Neural cell (in vitro differentiated cells): ENCODE results near the gene SETMAR. TPM values are rescaled to one million over a fixed set of nuclear protein-coding genes. Genes with fewer than 3 reads are reported as not detected.

Source experiments
- H2AFZ ChIP-seq: fragments of 200-600, 300-800 bp; sonication (generic), shearing (Covaris generic); 2 replicates; pipeline ENCODE4 v1.6.0; 2014; ENCODE audit warnings: low read depth, mild to moderate bottlenecking, antibody characterized with exemption, low read length, moderate library complexity
- H3F3A ChIP-seq: fragments of 200-600 bp; shearing (Covaris generic); 2 replicates; pipeline ENCODE4 v1.6.1; 2016; ENCODE audit warnings: mild to moderate bottlenecking, moderate library complexity, mixed read lengths, antibody characterized with exemption, low read length; ENCODE audit not compliant: insufficient read depth, poor library complexity, severe bottlenecking
- H3K27ac ChIP-seq: fragments of 200-600, 300-800 bp; sonication (generic), shearing (Covaris generic); 2 replicates; pipeline ENCODE4 v1.5.1; 2014; ENCODE audit warnings: mild to moderate bottlenecking, low read length, moderate library complexity
- H3K27me3 ChIP-seq: fragments of 300-800, 200-600 bp; sonication (generic), shearing (Covaris generic); 2 replicates; pipeline ENCODE4 v1.6.0; 2014; ENCODE audit warnings: mild to moderate bottlenecking, low read depth, low read length, moderate library complexity; ENCODE audit not compliant: insufficient read depth
- H3K36me3 ChIP-seq: fragments of 300-800, 200-600 bp; sonication (generic), shearing (Covaris generic); 2 replicates; pipeline ENCODE4 v1.5.1; 2014; ENCODE audit warnings: mild to moderate bottlenecking, antibody characterized with exemption, low read length, moderate library complexity; ENCODE audit not compliant: insufficient read depth
- H3K4me2 ChIP-seq: fragments of 300-800, 200-600 bp; sonication (generic), shearing (Covaris generic); 2 replicates; pipeline ENCODE4 v1.6.0; 2014; ENCODE audit warnings: mild to moderate bottlenecking, low read length
- H3K4me3 ChIP-seq: fragments of 300-800, 200-600 bp; sonication (generic), shearing (Covaris generic); 2 replicates; pipeline ENCODE4 v1.5.1; 2014; ENCODE audit warnings: mild to moderate bottlenecking, low read length, moderate library complexity
- H3K79me2 ChIP-seq: fragments of 200-600 bp; shearing (Covaris generic); replicated peaks from 2 replicates; pipeline ENCODE4 v1.6.0; 2014; ENCODE audit warnings: mild to moderate bottlenecking, low read length, moderate library complexity; ENCODE audit not compliant: insufficient read depth
- H3K9ac ChIP-seq: fragments of 300-800, 200-600 bp; sonication (generic), shearing (Covaris generic); 2 replicates; pipeline ENCODE4 v1.6.1; 2016; ENCODE audit warnings: mild to moderate bottlenecking, low read length, mixed read lengths
- H3K9me2 ChIP-seq: fragments of 200-600 bp; shearing (Covaris generic); 2 replicates; pipeline ENCODE4 v1.6.1; 2016; ENCODE audit warnings: mild to moderate bottlenecking, low read length, mixed read lengths; ENCODE audit not compliant: insufficient read depth
- H3K9me3 ChIP-seq: fragments of 200-600, 300-800 bp; sonication (generic), shearing (Covaris generic); 2 replicates; pipeline ENCODE4 v1.6.1; 2016; ENCODE audit warnings: mild to moderate bottlenecking, mixed run types, low read length, moderate library complexity, mixed read lengths
- H4K20me1 ChIP-seq: fragments of 200-600 bp; shearing (Covaris generic); 2 replicates; pipeline ENCODE4 v1.6.1; 2016; ENCODE audit warnings: mild to moderate bottlenecking, mixed run types; ENCODE audit not compliant: insufficient read depth
- CTCF ChIP-seq: fragments of 450-650 bp; IDR thresholded peaks from 2 replicates; pipeline ENCODE4 v1.5.1; 2014; ENCODE audit warnings: antibody characterized with exemption, mild to moderate bottlenecking, moderate library complexity; ENCODE audit not compliant: poor library complexity, severe bottlenecking
- EP300 ChIP-seq: fragments of 450-650 bp; conservative IDR thresholded peaks from 2 replicates; pipeline ENCODE4 v1.6.1; 2014; ENCODE audit warnings: antibody characterized with exemption, mild to moderate bottlenecking, moderate library complexity; ENCODE audit not compliant: poor library complexity, severe bottlenecking
- EZH2 ChIP-seq: fragments of 200-600, 300-800 bp; shearing (Covaris generic), sonication (generic); IDR thresholded peaks from 2 replicates; pipeline ENCODE4 v1.6.1; 2014; ENCODE audit warnings: antibody characterized with exemption, low read length, borderline replicate concordance, mild to moderate bottlenecking; ENCODE audit not compliant: insufficient read depth, poor library complexity, severe bottlenecking
- MXI1 ChIP-seq: fragments of 450-650 bp; conservative IDR thresholded peaks from 2 replicates; pipeline ENCODE4 v1.6.1; 2014; ENCODE audit warnings: antibody characterized with exemption, mild to moderate bottlenecking; ENCODE audit not compliant: poor library complexity, severe bottlenecking
- POLR2AphosphoS5 ChIP-seq: IDR thresholded peaks from 2 replicates; pipeline ENCODE4 v1.6.1; 2012
- RAD21 ChIP-seq: fragments of 450-650 bp; conservative IDR thresholded peaks from 2 replicates; pipeline ENCODE4 v1.6.1; 2014; ENCODE audit warnings: antibody characterized with exemption, mild to moderate bottlenecking, moderate library complexity
- REST ChIP-seq: IDR thresholded peaks from 2 replicates; pipeline ENCODE4 v1.6.1; 2012; ENCODE audit warnings: borderline replicate concordance
- SMC3 ChIP-seq: fragments of 450-650 bp; conservative IDR thresholded peaks from 2 replicates; pipeline ENCODE4 v1.6.1; 2014; ENCODE audit warnings: antibody characterized with exemption, mild to moderate bottlenecking, moderate library complexity; ENCODE audit not compliant: poor library complexity
- TAF1 ChIP-seq: IDR thresholded peaks from 2 replicates; pipeline ENCODE4 v1.6.1; 2012; ENCODE audit warnings: low read depth
- polyA plus RNA-seq: library from polyadenylated mRNA; depleted of rRNA; stranded (reverse); fragments of >200 nt; gene quantifications from 2 replicates; pipeline ENCODE4 v1.2.3, GENCODE V29; 2014

SETMAR gene
- polyA plus RNA-seq, 1 donor from 2014 or later: 41.3 TPM

- no peak overlapping the region for H3K27ac ChIP-seq
- no peaks in the 10 kb centered on the region for H3F3A ChIP-seq
- TF ChIP-seq POLR2AphosphoS5 (no peak), RAD21 (no peak), SMC3 (no peak), REST (no peak), EP300 (no peak), TAF1 (no peak), CTCF (no peak), EZH2 (no peak), MXI1 (no peak)
Observed at GRCh38 chr3:4341336-4341675, 38.1 kb downstream of the SETMAR start.

GRCh38 chr3:4343258-4343657 lies 40.1 kb downstream of the SETMAR start:
- Histone ChIP-seq H3K27me3 (no peaks in the 10 kb centered on the region), H3K9ac (no peak overlapping the region), H2AFZ (no peak overlapping the region), H3K79me2 (no peaks in the 10 kb centered on the region), H3K4me3 (no peak overlapping the region), H3F3A (no peaks in the 10 kb centered on the region), H4K20me1 (no peaks in the 10 kb centered on the region), H3K4me2 (no peak overlapping the region), H3K9me3 (no peaks in the 10 kb centered on the region), H3K36me3 (no peaks in the 10 kb centered on the region), H3K9me2 (no peaks in the 10 kb centered on the region), H3K27ac (no peak overlapping the region)
- no peak for TF ChIP-seq RAD21
- no peak for TF ChIP-seq TAF1
- TF ChIP-seq EZH2: no peak
- no peak for TF ChIP-seq MXI1
- TF ChIP-seq POLR2AphosphoS5: no peak
- TF ChIP-seq REST: no peak
- no peak for TF ChIP-seq SMC3
- TF ChIP-seq CTCF: no peak
- no peak for TF ChIP-seq EP300

More at GRCh38 chr3:4341336-4341675, 38.1 kb downstream of the SETMAR start:
- no peak overlapping the region for H3K4me3 ChIP-seq
- no peaks in the 10 kb centered on the region for H3K27me3 ChIP-seq
- no peaks in the 10 kb centered on the region for H3K36me3 ChIP-seq
- no peak overlapping the region for H3K9ac ChIP-seq
- no peaks in the 10 kb centered on the region for H3K9me2 ChIP-seq
- H3K4me2 ChIP-seq: no peak overlapping the region
- no peak overlapping the region for H2AFZ ChIP-seq
- H3K79me2 ChIP-seq: no peaks in the 10 kb centered on the region
- H3K9me3 ChIP-seq: no peaks in the 10 kb centered on the region
- H4K20me1 ChIP-seq: no peaks in the 10 kb centered on the region
